GM12878 (cell line): ENCODE data around the gene KCTD19. TPM values are rescaled to one million over a fixed set of nuclear protein-coding genes. Genes with fewer than 3 reads are reported as not detected.

Experiments used
- ATAC-seq: fragments of 200-7000 bp; cut with Tn5 transposase; 3 replicates; pipeline ENCODE4 v1.9.1; 2020; ENCODE audit warnings: mild to moderate bottlenecking, moderate library complexity
- Bru-seq: library from RNA; stranded (reverse); fragments of 400-500 nt; gene quantifications from one replicate; lab custom pipeline; 2021; lab: Mats Ljungman, UMichigan
- BruChase-seq, 2 experiments: library from RNA; stranded (reverse); fragments of 400-500 nt; gene quantifications; one replicate each; lab custom pipeline; 2021; lab: Mats Ljungman, UMichigan
- BruUV-seq: library from RNA; stranded (reverse); fragments of 400-500 nt; replicated peaks from 2 replicates; lab custom pipeline; 2021; lab: Mats Ljungman, UMichigan
- CTCF ChIA-PET: fragments of 300-600 bp; sonication (Branson Sonifier 250); formaldehyde crosslinking; extraction: SDS; loops from one replicate; lab custom pipeline; 2021; ENCODE audit warnings: inconsistent platforms; lab: Yijun Ruan, JAX
- POLR2A ChIA-PET: fragments of 350-600 bp; formaldehyde crosslinking; extraction: SDS; loops from one replicate; lab custom pipeline; 2021; ENCODE audit warnings: inconsistent platforms; lab: Charles Lee
- RAD21 ChIA-PET: fragments of 300-600 bp; sonication (Branson Sonifier 250); formaldehyde crosslinking; loops from one replicate; lab custom pipeline; 2023; ENCODE audit warnings: antibody characterized with exemption; ENCODE audit not compliant: unreplicated experiment; lab: Charles Lee
- SMC1A ChIA-PET: fragments of 300-600 bp; sonication (Branson Sonifier 250); formaldehyde crosslinking; loops from one replicate; lab custom pipeline; 2023; ENCODE audit not compliant: unreplicated experiment, uncharacterized antibody; lab: Charles Lee
- DNase-seq: peaks from one replicate; pipeline ENCODE4 v3.0.0-alpha.2; 2011; ENCODE audit warnings: low read depth, low spot score
- FAIRE-seq: peaks from 3 replicates; lab custom pipeline; 2011; peaks lifted over from hg19 to GRCh38; lab: Jason Lieb, UNC
- H2AFZ ChIP-seq: 2 replicates; pipeline ENCODE4 v1.6.0; 2011; ENCODE audit warnings: low read depth, low read length, control low read depth; ENCODE audit not compliant: control insufficient read depth
- H3K27ac ChIP-seq: 2 replicates; pipeline ENCODE4 v1.5.1; 2011; ENCODE audit warnings: control low read depth; ENCODE audit not compliant: control insufficient read depth, insufficient read depth
- H3K27me3 ChIP-seq, 2 experiments: replicated peaks in 1 of 2; 2 replicates each; pipeline versions ENCODE4 v1.6.0 to v1.6.1; 2011; ENCODE audit warnings: low read length in 1 of 2; ENCODE audit not compliant: control insufficient read depth in 2 of 2, insufficient read depth in 2 of 2
- H3K36me3 ChIP-seq, 2 experiments: 2 replicates each; pipeline ENCODE4 v1.5.1; 2011; ENCODE audit warnings: low read length in 1 of 2; ENCODE audit not compliant: control insufficient read depth in 2 of 2, insufficient read depth in 2 of 2
- H3K4me1 ChIP-seq: 2 replicates; pipeline ENCODE4 v1.6.1; 2011; ENCODE audit warnings: mild to moderate bottlenecking, low read length, moderate library complexity, mixed read lengths; ENCODE audit not compliant: control insufficient read depth, insufficient read depth
- H3K4me2 ChIP-seq: 2 replicates; pipeline ENCODE4 v1.6.0; 2011; ENCODE audit warnings: control low read depth; ENCODE audit not compliant: control insufficient read depth, insufficient read depth
- H3K4me3 ChIP-seq: fragments of 200-600 bp; sonication (generic); 2 replicates; pipeline ENCODE4 v1.5.1; 2016
- H3K79me2 ChIP-seq: 2 replicates; pipeline ENCODE4 v1.6.0; 2011; ENCODE audit warnings: low read length; ENCODE audit not compliant: control insufficient read depth, insufficient read depth
- H3K9ac ChIP-seq: 2 replicates; pipeline ENCODE4 v1.8.0; 2011; ENCODE audit warnings: low read length, control low read depth, mixed read lengths; ENCODE audit not compliant: control insufficient read depth, insufficient read depth
- H3K9me3 ChIP-seq: replicated peaks from 3 replicates; pipeline ENCODE4 v1.5.1; 2011; ENCODE audit warnings: mild to moderate bottlenecking, low read length; ENCODE audit not compliant: control insufficient read depth, insufficient read depth
- H4K20me1 ChIP-seq: 2 replicates; pipeline ENCODE4 v1.6.0; 2011; ENCODE audit not compliant: control insufficient read depth, insufficient read depth
- BHLHE40 ChIP-seq, 2 experiments: fragments of 450-650 bp in 1 of 2; IDR thresholded peaks; 2 replicates each; pipeline ENCODE4 v1.6.1; 2011 to 2017; ENCODE audit warnings: low read depth in 2 of 2, borderline replicate concordance in 1 of 2, improper control_type of control experiment in 1 of 2, low read length in 1 of 2, mild to moderate bottlenecking in 1 of 2
- CHD2 ChIP-seq: IDR thresholded peaks from 2 replicates; pipeline ENCODE4 v1.6.1; 2011; ENCODE audit warnings: low read depth, low read length, improper control_type of control experiment, borderline replicate concordance
- CTCF ChIP-seq, 3 experiments: IDR thresholded peaks in 2 of 3; conservative IDR thresholded peaks in 1 of 3; 2 replicates each; pipeline ENCODE4 v1.5.1; 2011; ENCODE audit warnings: low read depth in 3 of 3, low read length in 3 of 3, mild to moderate bottlenecking in 3 of 3, control low read depth in 2 of 3, moderate library complexity in 2 of 3, inconsistent platforms in 1 of 3, mixed read lengths in 1 of 3; ENCODE audit not compliant: control insufficient read depth in 2 of 3, insufficient read depth in 1 of 3; ENCODE audit errors: extremely low read depth in 1 of 3
- GATAD2B ChIP-seq: fragments of 450-650 bp; conservative IDR thresholded peaks from 2 replicates; pipeline ENCODE4 v1.6.1; 2017; ENCODE audit warnings: low read depth, mild to moderate bottlenecking, moderate library complexity
- IKZF1 ChIP-seq: fragments of 450-650 bp; conservative IDR thresholded peaks from 2 replicates; pipeline ENCODE4 v1.6.1; 2017; ENCODE audit warnings: antibody characterized with exemption, mild to moderate bottlenecking
- NFYB ChIP-seq: IDR thresholded peaks from 2 replicates; pipeline ENCODE4 v1.6.1; 2011; ENCODE audit warnings: low read depth, mild to moderate bottlenecking, low read length, improper control_type of control experiment, moderate library complexity; ENCODE audit not compliant: insufficient read depth
- NR2C1 ChIP-seq: fragments of 450-650 bp; IDR thresholded peaks from 2 replicates; pipeline ENCODE4 v1.6.1; 2017; ENCODE audit warnings: antibody characterized with exemption, mild to moderate bottlenecking, moderate library complexity
- NR2F1 ChIP-seq: fragments of 450-650 bp; conservative IDR thresholded peaks from 2 replicates; pipeline ENCODE4 v1.6.1; 2017; ENCODE audit warnings: mild to moderate bottlenecking
- POLR2A ChIP-seq: IDR thresholded peaks from 2 replicates; pipeline ENCODE4 v1.6.1; 2011; ENCODE audit warnings: low read depth, mild to moderate bottlenecking, low read length
- YY1 ChIP-seq: IDR thresholded peaks from 2 replicates; pipeline ENCODE4 v1.6.1; 2011; ENCODE audit warnings: low read depth, mild to moderate bottlenecking, low read length
- ZNF384 ChIP-seq: IDR thresholded peaks from 2 replicates; pipeline ENCODE4 v1.6.1; 2012; ENCODE audit warnings: low read depth, mild to moderate bottlenecking, low read length, improper control_type of control experiment, borderline replicate concordance
- WGBS: methylation state at CpG from one replicate; pipeline ENCODE4 v1.1.6; 2016; ENCODE audit warnings: low lambda C conversion rate; ENCODE audit not compliant: insufficient replicate concordance, insufficient coverage; ENCODE audit errors: missing lambda C conversion rate; 5-methylcytosine and 5-hydroxymethylcytosine counted together
- in situ Hi-C: fragments of 300-500 bp; cut with MboI; formaldehyde crosslinking; loops from 9 replicates; pipeline ENCODE4 v1.14.3; 2018; ENCODE audit warnings: mixed read lengths
- intact Hi-C: fragments of 100-400 bp; cut with micrococcal nuclease; formaldehyde crosslinking; loops from one replicate; pipeline ENCODE4 v1.14.2; 2022; ENCODE audit not compliant: unreplicated experiment
- long read RNA-seq, 2 experiments: library from polyadenylated mRNA; unstranded; transcript quantifications; one replicate each; pipeline ENCODE4 v2.0.0, GENCODE V29; 2019 to 2020
- polyA minus RNA-seq, 3 experiments: library from RNA; depleted of rRNA, polyadenylated mRNA; stranded (reverse); fragments of >200 nt; gene quantifications; 2 replicates each; pipeline ENCODE4 v1.2.3, GENCODE V29; 2011
- polyA plus RNA-seq, 11 experiments: library from polyadenylated mRNA; depleted of rRNA in 4 of 11; unstranded in 6 of 11; stranded (reverse) in 5 of 11; fragments of >200 nt; fragmentation: Nextera tagmentation in 4 of 11; fragmentation: Illumina TruSeq in 1 of 11; extraction: Ambion mirVana in 4 of 11; extraction: Trizol in 1 of 11; gene quantifications; 1 replicate in 1 of 11; 2 replicates in 10 of 11; pipeline versions ENCODE4 v1.2.1 to v1.2.3, GENCODE V29; 2011 to 2016; ENCODE audit warnings: inconsistent platforms in 2 of 11, missing spikeins in 2 of 11, low read depth in 1 of 11
- total RNA-seq, 4 experiments: library from RNA; depleted of rRNA in 3 of 4; stranded (reverse); fragments of >200 nt in 3 of 4; fragmentation: Illumina TruSeq in 1 of 4; extraction: Trizol in 1 of 4; gene quantifications; 2 replicates each; pipeline versions ENCODE4 v1.2.1 to v1.2.3, GENCODE V29; 2013 to 2021
- TF ChIP-seq, protein P1 (sequence below): fragments of 450-650 bp; IDR thresholded peaks from 2 replicates; pipeline ENCODE4 v1.6.1; 2018; ENCODE audit warnings: borderline replicate concordance, mild to moderate bottlenecking; ENCODE audit not compliant: partially characterized antibody

Gene KCTD19
- total RNA-seq (2013; cell fraction: nucleolus; rRNA removed): 3.5 and 5.3 TPM in 2 replicates
- total RNA-seq (2014; rRNA removed) (5.2 and 5.5 TPM in 2 replicates), total RNA-seq (2014; rRNA removed; fragmentation: Illumina TruSeq; extraction: Trizol) (4.0 and 4.1 TPM in 2 replicates), total RNA-seq (2021) (4.9 and 5.2 TPM in 2 replicates), polyA plus RNA-seq (2011; rRNA removed) (1.2 and 2.0 TPM in 2 replicates), polyA plus RNA-seq (2014; fragmentation: Illumina TruSeq; extraction: Trizol) (6.3 and 7.7 TPM in 2 replicates), polyA plus RNA-seq (2014; fragmentation: Nextera tagmentation; extraction: Ambion mirVana) (1 to 10 TPM; 1.6 to 2.5 TPM), polyA plus RNA-seq (2014; rRNA removed) (8.0 and 8.9 TPM in 2 replicates), polyA plus RNA-seq (2016; fragmentation: Nextera tagmentation; extraction: Ambion mirVana) (1 to 10 TPM; 3.0 to 3.8 TPM), polyA minus RNA-seq (2011; rRNA and poly(A)+ RNA removed) (0.93 and 2.1 TPM in 2 replicates), Bru-seq, nascent RNA (percentile 31 among the genes with signal in this experiment), BruChase-seq, experiment 1, labeled RNA remaining after a 6-hour chase (percentile 23 among the genes with signal in this experiment), BruChase-seq, experiment 2, labeled RNA remaining after a 2-hour chase (percentile 23 among the genes with signal in this experiment)
- polyA plus RNA-seq (2011; ENCODE audit: low read depth): 0.46 TPM
- 1.0 and 1.6 TPM in 2 replicates for polyA plus RNA-seq (2011; cell fraction: cytosol; rRNA removed)
- 4.3 and 6.2 TPM in 2 replicates for polyA plus RNA-seq (2011; cell fraction: nucleus; rRNA removed)
- 0.79 and 0.95 TPM in 2 replicates for polyA plus RNA-seq (2012)
- polyA minus RNA-seq (2011; cell fraction: cytosol; rRNA and poly(A)+ RNA removed): not detected in 2 replicates
- polyA minus RNA-seq (2011; cell fraction: nucleus; rRNA and poly(A)+ RNA removed): 0.97 and 2.4 TPM in 2 replicates
- long read RNA-seq, experiment 1, partial matches to known transcripts: 0 of 2 reads
- long read RNA-seq, experiment 1, other reads (novel, unspliced or antisense): 2 of 2 reads
- long read RNA-seq, experiment 2, partial matches to known transcripts: 1 of 3 reads
- long read RNA-seq, experiment 2, other reads (novel, unspliced or antisense): 1 of 3 reads

DNA sequence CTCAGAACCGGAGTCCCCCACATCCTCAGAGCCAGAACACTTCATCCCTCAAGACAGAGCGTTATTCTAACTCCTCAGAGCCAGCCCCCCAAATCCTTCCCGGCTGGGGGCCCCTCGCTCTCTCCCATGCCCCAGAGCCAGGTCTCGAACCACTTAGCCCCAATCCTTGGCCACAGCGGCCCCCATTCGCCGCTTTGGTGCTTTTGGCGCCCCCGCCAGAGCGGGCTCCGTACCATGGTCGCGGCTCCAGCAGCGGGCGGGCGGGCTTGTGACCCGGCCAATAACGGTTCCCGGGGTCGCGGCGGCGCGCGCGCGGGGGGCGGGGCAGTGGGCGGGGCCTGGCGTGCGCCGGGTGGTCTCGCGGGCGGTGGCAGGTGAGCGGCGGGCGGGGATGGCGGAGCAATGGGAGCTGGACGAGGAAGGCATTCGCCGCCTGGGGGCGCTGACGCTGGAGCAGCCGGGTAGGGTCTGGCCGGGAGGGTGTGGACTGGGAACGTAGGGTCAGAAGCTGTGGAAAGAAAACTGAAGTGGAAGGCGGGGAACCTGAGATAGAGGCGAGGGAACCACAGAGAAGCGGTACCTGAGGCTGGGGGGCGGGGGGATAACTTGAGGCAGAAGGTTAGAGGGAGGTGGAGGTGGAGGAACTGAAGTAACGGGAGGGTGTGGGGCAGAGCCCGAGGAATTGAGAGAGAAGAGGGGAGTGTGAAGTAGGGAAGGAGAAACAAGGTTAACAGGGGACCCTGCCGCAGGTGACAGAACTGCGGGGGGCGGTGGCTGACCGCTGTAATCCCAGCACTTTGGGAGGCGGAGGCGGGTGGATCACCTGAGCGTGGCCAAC is at the start of gene KCTD19, which contains the start of gene LRRC36:
Gene KCTD19 (minus strand): TSS at position 270 of the 838 bp plus-strand sequence. CDS start 34 bp downstream, at position 236.
Gene LRRC36 (plus strand): TSS at position 344 of the 838 bp plus-strand sequence. CDS start 48 bp downstream, at position 392.
- intact Hi-C loops (loop anchor here (5.0 kb wide), 1 partner anchor 49 kb away; the partner anchor contains the start of gene PLEKHG4), in situ Hi-C loops (no loop called here)
- Histone ChIP-seq H3K9ac (peak within 1 kb of the TSS; percentile 69), H3K27me3 (no peaks in the 10 kb centered on the region; a peak in 1 of 4 replicates), H3K4me3 (peak within 1 kb of the TSS; percentile 74), H3K4me1 (peaks cover 22% of the 10 kb centered on the region), H3K36me3 (no peaks in the 10 kb centered on the region), H3K27ac (peak within 1 kb of the TSS; percentile 29; the same call in 1 of the 2 replicates), H3K79me2 (no peaks in the 10 kb centered on the region), H3K9me3 (no peaks in the 10 kb centered on the region), H3K4me2 (peak within 1 kb of the TSS; percentile 91), H2AFZ (peak within 1 kb of the TSS; percentile 56), H4K20me1 (no peaks in the 10 kb centered on the region)
- ATAC-seq (peak; percentile 72), DNase-seq (no peak), FAIRE-seq (no peak)
- ChIA-PET CTCF (interaction anchor here (0.6 to 2.6 kb wide), 10 partner anchors 13 to 73 kb away, joined by 3 to 20 read pairs (median 4); no protein-coding TSS in a partner anchor), RAD21 (interaction anchor here (0.7 to 2.9 kb wide), 3 partner anchors 14 to 20 kb away, joined by 3 to 13 read pairs (median 3); no protein-coding TSS in a partner anchor), SMC1A (interaction anchor here (1.0 to 2.0 kb wide), 5 partner anchors 12 to 66 kb away, joined by 3 to 9 read pairs (median 5); no protein-coding TSS in a partner anchor), POLR2A (interaction anchor here (0.6 to 1.2 kb wide), 2 partner anchors 11 to 79 kb away, joined by 3 to 10 read pairs; partner anchors contain the start of gene FHOD1)
- 16% methylated on average over 35 of the region's 61 CpGs for WGBS
- no TSS peak for BruUV-seq
- TF ChIP-seq BHLHE40 (IDR thresholded peaks at IDR 0.05; ENCODE audit: borderline replicate concordance in 1 of 2, low read depth in 2 of 2, low read length in 1 of 2) (peak in 1 of 2 experiments; percentile 39; a peak in 1 of 4 replicates), GATAD2B (0 out of 2 replicates have a peak, but pooled peaks have one; percentile 25), CHD2 (0 out of 2 replicates have a peak, but pooled peaks have one; percentile 9), NR2C1 (peak; percentile 36; the same call in 1 of the 2 replicates), NFYB (no peak), YY1 (peak; percentile 59; the same call in 1 of the 2 replicates), POLR2A (peak; percentile 40; the same call in 1 of the 2 replicates), ZNF384 (no peak), IKZF1 (peak; percentile 13; the same call in 1 of the 2 replicates), NR2F1 (0 out of 2 replicates have a peak, but pooled peaks have one; percentile 11), CTCF (IDR thresholded peaks at IDR 0.05 in 2 of 3, conservative IDR thresholded peaks at IDR 0.05 in 1 of 3; ENCODE audit: control insufficient read depth in 2 of 3, extremely low read depth in 1 of 3, insufficient read depth in 1 of 3, low read depth in 3 of 3, low read length in 3 of 3) (peak; percentile 31 to 51 (median 46))
- TF ChIP-seq, protein P1, sequence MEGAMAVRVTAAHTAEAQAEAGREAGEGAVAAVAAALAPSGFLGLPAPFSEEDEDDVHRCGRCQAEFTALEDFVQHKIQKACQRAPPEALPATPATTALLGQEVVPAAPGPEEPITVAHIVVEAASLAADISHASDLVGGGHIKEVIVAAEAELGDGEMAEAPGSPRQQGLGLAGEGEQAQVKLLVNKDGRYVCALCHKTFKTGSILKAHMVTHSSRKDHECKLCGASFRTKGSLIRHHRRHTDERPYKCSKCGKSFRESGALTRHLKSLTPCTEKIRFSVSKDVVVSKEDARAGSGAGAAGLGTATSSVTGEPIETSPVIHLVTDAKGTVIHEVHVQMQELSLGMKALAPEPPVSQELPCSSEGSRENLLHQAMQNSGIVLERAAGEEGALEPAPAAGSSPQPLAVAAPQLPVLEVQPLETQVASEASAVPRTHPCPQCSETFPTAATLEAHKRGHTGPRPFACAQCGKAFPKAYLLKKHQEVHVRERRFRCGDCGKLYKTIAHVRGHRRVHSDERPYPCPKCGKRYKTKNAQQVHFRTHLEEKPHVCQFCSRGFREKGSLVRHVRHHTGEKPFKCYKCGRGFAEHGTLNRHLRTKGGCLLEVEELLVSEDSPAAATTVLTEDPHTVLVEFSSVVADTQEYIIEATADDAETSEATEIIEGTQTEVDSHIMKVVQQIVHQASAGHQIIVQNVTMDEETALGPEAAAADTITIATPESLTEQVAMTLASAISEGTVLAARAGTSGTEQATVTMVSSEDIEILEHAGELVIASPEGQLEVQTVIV: no peak
